GM19023 (cell line): ENCODE data around the gene MACROD2.
A peak's percentile ranks its signal among the peaks of the same experiment; 100 is the strongest.

Experiments
- ATAC-seq: cut with Tn5 transposase; IDR thresholded peaks from one replicate; pipeline ENCODE4 v1.9.1; 2021; ENCODE audit warnings: mild to moderate bottlenecking, moderate library complexity; ENCODE audit not compliant: unreplicated experiment

MACROD2 gene

DNA sequence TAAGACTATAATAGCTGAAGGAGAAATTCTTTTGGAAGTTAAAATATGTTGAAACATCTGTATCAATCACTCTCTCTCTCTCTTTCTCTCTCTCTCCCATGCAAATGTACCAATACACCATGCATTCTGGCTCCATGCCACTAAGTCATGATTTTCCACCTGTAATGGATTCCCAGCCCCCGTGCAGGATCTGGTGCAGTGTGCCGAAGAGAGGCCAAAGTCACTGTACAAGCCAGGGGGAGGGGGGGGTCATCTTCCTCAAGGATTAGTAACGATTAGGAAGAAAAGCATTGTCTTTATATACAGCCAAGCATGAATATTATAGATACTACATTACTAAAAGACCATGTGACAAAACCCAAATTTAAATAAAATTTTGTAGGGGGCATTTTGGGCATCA is 1852.8 kb downstream of the MACROD2 start:
- no peak for ATAC-seq

DNA sequence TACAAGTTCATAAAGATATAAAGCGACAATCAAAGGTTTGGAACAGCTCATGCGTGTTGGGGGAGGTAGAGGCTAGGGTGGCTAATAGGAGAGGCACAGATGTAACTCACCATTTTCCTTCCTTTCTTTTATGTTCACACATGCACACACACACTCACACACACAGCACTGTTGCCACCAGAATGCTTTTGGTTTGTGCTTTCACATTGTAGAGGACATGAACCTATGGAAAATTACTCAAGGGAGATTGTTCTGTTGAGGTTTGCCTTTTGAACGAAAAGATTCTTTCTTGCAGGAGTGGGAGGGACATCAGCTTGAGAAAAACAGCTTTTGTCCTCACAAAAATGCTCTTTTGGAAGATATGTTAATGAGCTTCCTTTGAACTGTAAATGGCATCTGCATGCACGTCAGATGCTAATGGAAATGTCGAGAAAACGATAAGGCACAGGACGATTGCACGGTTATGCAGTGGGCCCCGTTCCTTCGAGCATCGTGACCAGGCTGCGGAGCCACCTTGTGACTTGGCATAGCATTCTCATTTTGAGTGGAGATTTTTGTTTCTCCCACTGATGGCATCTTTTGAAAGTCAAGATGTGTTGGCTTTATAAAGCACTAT is 1853.8 kb downstream of the MACROD2 start:
- no peak for ATAC-seq

DNA sequence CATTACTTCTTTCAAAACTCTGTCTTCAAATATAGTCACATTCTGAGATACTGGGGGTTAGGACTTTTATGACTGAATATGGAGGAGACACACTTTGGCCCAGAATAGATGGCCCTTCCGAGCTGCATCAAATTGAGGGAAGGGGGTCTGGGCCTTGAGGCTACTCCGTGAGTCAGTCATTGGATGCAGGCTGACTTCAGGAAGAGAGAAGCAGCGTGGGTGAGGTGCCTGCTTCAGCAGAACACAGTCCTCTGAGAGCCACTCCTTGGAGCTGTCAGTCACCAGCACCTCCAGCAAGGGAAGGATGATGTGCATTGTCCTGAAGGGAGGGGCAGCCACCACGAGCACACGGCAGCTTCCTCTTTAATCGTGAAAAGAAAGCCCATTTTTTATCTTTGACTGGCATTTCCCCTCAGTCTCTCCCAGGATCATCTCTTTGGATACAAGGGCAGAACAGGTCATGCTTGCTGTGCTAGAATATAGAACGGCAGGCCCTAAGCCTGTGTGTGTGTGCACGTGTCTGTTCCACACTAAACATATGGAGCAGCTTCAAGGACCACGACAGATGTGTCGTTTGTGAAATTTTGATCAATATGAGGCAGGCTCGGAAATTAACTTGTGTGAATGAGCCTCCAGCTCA is 1856.4 kb downstream of the MACROD2 start:
- no peak for ATAC-seq

DNA sequence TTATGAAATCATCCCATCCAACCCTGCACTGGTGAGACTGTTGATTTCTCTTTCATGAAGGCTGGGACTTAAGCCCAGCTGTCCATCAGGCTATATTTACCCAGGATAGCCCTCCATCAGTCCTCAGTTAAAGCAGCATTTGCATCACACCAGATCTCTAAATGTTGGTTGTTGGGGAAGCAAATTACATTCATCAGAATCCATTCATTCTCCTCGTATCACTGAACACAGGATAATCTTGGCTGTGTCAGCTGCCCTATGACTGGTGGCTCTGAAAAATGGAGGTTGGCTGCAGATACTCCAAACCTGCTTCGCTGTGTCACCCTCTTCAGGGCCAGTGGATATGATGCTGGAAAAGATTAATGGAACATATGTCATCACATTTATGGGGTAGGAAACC is 1859.6 kb downstream of the MACROD2 start:
- no peak for ATAC-seq

DNA sequence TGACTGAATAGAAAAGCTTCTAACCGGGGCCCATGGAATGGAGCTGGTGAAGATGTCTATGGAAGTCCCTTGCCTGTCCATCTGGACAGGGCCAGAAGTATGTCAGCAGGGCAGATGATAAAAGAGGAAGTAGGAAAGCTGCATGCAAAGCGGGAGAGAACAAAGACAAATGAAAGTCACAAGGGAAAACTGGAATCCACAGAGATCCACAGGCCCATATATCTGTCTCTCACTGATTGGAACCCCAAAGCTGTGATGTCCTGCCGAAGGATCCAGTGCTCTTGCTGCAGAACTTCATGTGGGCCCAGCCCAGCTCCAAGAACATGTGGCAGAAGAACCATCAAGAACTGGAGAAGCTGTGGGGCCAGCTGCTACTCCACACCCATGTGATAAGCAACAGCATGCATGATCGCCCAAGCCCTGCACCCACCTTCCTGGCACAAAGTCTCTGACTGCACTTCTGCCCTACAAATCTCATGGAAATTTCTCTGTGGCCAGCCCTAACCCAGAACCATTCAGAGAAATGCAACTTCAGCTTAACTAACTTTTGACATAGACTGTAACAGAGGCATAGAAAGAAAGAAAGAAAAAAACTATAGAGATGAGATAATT is 1862.0 kb downstream of the MACROD2 start:
- ATAC-seq: peak; percentile 78

DNA sequence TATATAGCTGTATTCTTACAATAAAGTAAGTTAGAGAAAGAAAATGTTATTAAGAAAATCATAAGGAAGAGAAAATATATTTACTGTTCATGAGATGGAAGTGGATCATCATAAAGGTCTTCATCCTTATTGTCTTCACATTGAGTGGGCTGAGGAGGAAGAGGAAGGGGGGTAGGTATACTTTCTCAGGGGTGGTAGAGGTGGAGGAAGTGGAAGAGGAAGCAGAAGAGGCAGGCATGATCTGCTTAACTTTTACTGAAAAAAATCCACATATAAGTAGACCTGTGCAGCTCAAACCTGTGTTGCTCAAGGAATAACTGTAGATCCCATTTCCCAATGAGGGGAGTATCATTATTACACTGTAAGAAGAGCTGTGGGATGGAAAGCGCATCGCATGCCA is 1863.7 kb downstream of the MACROD2 start:
- ATAC-seq: no peak

DNA sequence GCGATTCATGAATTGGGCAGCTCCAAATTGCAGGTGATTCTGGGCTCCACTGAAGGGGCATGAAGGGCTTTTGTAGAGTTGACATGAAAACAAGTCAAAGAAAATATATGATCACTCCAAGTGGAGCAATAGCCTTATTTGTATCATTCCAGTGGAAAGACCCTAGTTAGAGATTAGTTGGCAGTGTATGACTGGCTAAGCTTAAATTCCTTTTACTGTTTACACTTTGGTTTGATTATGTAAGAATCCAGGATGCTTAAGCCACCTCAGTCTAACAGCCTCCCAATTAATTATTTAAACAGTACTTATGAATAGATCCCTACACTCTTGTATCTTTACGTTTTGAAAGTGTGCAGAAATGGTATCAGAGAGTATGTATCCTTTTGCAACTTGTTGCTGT is 1865.5 kb downstream of the MACROD2 start:
- ATAC-seq: no peak

DNA sequence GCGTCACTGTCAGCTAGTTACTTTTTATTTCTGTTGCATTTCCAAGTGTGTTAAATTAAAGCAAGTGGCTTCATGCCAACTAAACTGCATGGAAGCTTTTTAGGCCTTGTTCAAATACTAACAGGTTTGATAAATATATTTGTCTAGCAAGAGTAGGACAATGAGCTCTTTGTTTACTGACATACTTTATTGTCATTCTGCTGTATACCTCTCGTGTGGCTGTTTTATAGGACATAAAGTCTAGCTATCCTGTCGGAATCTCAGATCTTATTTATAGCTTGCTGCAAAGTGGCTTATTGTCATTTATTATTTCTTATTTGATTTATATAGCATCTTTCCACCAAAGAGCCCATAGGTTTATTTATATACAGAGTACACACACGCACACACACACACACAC is 1866.9 kb downstream of the MACROD2 start:
- no peak for ATAC-seq

DNA sequence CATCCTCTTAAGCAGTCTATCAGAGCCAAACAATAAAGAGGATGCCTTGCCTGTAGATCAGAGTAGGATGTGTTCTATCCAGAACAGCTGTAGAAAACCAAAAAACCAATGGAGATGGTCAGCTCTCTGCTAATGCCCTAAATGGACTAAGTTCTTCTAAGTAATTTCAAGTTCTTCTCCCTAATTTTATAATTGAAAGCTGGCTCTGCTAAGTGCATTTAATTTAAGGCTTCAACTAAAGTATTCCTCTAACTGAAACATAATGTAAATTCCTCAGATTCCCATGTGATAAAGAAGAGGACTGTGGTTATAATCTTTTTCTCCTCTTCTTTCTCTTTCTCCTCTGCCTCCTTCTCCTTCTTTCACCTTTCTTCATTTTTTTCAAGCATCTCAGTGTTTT is 1868.4 kb downstream of the MACROD2 start:
- no peak for ATAC-seq

DNA sequence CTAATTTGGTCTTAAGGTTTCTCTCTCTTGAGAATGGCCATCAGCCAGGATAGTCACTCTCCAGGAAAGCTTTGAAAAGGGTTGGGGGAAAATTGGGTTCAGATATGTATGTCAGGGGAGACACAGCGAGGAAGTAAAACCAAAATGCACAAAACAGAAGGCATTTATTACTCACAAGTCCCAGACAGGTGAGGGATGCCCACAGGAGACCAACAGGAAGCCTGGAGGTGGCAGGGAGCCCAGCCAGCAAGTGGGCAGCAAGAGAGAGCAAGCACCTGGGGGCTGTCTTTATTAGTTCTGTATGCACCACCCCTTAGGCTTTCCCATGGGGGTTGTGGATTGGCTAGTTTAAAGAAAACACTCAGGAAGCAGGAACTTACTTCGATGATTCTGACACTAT is 1870.2 kb downstream of the MACROD2 start:
- no peak for ATAC-seq

DNA sequence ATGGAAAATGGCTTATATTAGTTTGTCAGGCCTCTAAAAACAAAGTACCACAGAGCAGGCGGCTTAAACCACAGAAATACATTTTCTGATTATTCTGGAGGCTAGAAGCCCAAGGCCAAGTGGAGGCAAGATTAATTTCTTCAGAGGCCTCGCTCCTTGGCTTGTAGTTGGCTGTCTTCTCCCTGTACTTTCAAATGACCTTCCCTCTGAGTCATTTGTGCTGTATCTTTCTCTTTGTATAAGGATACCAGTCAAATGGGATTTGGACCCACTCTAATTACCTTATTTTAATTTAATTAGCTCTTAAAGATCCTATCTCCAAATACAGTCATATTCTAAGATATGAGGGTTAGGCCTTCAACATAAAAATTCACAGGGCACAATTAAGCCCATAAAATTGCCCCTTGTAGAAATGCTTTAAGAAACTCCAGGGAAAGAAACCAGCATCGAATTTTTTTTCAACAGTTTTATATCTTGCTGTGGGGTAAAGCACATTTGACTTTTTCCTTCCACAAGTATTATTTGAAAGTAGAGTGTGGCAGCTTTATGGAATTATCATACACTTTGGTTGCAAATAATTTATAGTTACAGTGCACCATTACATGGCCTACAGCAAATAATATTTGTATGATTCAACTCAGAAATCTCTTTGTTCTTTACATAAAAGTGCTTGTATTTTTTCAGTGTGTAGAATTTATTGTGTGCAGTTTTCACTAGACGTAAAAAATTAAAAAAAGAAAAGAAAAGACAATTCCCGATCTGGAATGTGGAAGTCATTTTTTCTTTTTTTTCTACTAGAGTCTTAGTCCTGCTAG is 1871.8 kb downstream of the MACROD2 start:
- no peak for ATAC-seq

DNA sequence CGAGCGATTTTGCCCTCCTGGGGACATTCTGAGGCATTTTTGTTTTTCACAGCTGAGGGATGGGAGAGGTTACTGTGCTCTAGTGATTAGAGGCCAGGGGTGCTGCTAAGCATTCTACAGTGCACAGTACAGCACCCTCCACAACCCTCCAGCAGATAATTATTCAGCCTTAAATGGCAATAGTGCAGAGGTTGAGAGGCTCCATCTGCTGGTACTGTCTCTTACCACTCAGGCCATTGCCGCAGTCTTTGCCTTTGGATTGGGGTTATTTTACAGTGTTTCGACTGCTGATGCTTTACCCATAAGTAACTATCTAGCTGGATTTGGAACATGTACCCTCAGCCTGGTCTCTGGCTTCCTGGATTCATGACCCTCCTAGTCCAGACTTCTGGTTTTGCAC is 1872.6 kb downstream of the MACROD2 start:
- ATAC-seq: no peak

DNA sequence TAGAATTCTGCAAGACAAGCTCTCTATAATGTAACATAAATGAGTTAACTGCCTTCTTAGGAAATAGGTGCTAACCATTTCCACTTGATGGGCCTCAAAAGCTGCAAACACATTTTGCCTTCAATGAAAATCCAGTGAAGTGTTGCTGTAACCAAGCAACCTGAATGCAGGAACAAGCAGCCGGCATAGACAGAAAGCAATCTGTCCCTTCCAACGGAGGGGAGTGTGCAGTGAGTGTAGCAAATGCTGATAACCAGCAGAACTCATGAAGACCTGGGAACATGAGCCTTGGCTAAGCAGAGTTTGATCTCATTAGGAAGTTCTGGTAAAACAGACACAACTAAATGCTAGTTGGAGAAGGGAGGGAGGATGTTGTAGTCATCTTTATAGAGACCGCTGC is 1880.1 kb downstream of the MACROD2 start:
- ATAC-seq: no peak

DNA sequence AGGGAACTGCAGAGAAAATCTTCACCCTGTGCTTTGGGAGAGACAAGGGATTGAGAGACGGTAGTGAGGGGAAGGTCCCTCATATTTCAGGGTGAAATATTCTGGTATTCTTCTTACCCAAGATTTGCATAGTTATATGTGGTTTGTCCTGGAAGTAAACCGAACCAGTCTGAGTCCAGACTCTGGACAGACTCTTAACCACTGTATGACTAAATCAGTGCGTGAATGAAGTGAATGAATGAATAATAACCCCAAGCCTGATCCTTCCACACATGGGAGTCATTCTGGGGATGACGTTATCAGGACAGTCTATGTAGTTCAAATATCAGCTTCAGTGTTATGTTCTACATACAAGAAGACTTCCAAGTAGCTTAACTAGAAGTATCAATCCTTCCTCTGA is 1887.2 kb downstream of the MACROD2 start:
- ATAC-seq: peak; percentile 60

DNA sequence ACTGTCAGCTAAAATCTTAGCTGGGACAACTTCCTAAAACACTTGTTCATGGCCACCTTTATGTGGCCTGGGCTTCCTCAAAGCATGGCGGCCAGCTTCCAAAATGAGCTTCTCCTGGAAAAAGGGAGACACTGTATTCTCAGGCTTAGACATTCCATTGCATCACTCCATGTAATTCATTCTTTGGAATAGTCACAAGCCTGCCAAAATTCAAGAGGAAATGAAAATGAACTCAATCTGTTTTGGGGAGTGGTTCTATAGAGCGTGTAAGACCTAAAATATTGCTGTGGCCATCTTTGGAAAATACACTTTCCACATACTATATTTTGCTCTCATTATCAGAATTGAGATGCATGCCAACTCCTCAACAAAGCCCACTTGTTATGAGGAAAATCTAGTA is 1890.9 kb downstream of the MACROD2 start:
- ATAC-seq: no peak

DNA sequence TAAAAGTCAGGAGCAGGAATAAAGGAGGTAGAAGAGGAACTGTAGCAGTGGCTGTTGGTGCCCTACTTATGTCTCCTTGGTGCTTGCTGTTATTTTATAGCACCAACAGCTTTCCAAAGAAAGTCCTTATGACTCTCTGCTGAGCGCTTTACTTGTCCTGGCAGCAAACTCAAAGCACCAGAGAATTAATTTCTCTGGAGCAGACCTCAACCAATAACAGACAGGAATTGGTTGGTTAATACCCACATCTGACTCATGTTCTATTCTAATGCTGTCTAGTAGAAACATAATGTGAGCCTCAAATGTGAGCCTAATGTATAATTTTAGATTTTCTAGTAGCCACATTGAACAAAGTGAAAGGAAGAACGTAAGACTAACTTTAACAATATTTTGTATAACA is 1892.1 kb downstream of the MACROD2 start:
- ATAC-seq: no peak

DNA sequence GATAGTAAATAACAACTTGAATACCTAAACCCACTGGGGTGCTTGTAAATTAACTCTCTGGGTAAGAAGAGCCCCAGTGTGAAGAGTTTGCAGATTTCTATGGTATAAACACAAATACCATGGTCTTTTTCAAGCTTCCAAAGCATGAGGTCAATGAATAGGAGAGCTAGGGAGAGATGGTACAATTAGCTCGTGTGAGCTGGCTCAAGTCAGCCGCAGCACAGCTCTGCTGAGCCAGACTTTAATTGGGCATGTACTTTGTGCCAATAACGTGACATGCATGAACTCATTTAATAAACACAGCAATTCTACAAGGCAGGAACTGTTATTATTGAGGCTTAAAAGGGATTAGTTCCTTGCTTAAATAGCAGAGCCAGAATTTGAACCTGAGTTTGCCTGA is 1893.7 kb downstream of the MACROD2 start:
- no peak for ATAC-seq

DNA sequence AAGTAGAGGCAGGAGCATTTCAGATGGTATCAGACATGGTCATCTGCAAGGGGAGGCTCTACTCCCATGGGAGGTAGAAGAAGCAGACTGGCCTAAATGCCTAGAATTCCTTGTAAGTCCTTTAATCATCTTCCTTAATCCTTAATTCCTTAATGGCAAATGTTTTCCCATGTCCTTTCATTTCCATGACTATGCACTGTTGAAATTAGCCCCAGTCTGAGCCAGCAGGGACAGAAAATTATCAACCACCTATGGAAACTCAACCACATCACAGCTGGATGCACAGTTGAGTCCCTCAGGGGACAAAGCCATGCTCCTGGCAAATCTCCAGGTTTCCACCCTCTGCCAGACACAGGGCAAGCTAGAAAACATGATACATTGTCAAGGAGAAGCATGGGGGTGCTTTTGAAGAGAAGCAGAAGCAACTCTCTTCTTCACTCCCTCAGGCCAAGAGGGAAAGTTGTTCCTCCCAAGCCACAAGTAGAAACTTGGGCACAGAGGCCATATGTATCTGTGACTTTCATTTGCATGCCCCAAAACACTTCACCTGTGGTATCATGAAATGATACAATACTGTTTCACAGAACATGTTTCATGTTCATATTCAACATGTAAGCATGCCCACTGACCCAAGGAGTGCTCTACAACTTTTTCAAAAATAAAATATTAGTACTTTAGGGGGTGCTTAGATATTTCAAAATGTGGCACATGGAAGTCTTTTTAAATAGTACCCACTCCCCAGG is 1894.4 kb downstream of the MACROD2 start:
- ATAC-seq: no peak

DNA sequence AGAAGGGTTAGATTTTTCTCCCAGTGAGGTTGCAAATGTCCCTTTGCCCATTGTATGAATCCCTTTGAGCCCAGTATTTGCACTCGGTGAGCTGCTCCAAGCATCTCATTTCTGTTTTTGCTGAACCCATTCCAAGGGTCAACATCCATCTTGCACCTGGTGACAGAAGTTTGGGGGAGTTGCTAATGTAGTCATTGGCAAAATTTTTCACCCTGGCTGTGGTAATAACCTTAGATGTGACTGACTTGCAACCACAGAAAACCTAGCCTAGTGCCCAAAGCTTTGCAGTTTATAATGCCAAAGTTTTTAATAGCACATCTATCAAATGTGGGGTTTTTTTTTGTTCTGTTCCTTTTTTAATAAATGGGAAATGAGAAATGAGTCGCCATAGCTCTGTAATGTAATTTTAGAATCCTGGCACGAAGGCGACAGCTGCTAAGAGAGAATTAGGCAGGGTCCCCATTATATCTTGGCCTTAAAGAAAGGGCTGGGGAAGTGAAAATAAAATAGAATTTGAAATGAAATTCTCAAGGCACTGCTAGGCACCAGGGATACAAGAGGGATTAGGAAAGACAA is 1895.2 kb downstream of the MACROD2 start:
- no peak for ATAC-seq

DNA sequence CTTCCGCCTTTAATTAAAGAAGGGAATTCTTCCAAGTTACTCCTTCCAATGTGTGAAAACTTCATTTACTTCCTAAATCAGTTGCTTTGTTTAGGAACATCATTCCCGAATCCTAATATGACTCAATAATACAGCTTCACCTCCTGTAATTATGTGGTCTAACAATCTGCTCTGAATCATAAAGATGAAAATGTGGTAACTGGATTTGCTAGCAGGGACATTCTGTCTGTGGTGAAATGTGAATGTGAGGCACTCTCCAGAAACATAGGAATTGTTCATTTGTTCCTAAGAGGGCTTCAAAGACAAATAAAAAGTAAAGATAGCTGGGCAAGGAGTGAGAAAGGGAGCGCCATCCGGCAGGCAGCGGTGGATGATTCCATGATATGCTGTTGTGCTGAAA is 1899.8 kb downstream of the MACROD2 start:
- ATAC-seq: peak; percentile 13
